Fibroblast of pulmonary artery (primary cell): ENCODE measurements around the gene KLHL36.

Experiments
- DNase-seq: peaks from one replicate; pipeline ENCODE4 v3.0.0-alpha.2; 2010; ENCODE audit warnings: low read depth
- H3K4me3 ChIP-seq: replicated peaks from 2 replicates; pipeline ENCODE4 v1.5.1; 2011; ENCODE audit warnings: low read depth, mild to moderate bottlenecking, control low read depth, low read length, moderate library complexity
- TF ChIP-seq, protein P1 (sequence below): IDR thresholded peaks from 2 replicates; pipeline ENCODE4 v1.5.1; 2011; ENCODE audit warnings: mild to moderate bottlenecking, control low read depth, low read length, inconsistent platforms; ENCODE audit errors: missing control alignments

Gene KLHL36

DNA sequence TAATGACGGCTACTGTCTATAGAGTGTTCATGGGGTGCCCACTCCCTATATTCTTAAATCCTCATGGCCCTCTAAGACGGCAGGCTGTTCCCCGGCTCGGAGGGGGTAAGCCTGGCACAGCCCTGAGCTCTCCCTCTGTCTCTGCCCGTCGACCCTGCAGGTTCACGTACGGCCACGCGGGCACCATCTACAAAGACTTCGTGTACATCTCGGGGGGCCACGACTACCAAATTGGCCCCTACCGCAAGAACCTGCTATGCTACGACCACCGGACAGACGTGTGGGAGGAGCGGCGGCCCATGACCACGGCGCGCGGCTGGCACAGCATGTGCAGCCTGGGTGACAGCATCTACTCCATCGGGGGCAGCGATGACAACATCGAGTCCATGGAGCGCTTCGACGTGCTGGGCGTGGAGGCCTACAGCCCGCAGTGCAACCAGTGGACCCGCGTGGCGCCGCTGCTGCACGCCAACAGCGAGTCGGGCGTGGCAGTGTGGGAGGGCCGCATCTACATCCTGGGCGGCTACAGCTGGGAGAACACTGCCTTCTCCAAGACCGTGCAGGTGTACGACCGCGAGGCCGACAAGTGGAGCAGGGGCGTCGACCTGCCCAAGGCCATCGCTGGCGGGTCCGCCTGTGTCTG is 13.2 kb downstream of the KLHL36 start:
- no peak overlapping the region for H3K4me3 ChIP-seq
- DNase-seq, result no peak
- TF ChIP-seq, protein P1, sequence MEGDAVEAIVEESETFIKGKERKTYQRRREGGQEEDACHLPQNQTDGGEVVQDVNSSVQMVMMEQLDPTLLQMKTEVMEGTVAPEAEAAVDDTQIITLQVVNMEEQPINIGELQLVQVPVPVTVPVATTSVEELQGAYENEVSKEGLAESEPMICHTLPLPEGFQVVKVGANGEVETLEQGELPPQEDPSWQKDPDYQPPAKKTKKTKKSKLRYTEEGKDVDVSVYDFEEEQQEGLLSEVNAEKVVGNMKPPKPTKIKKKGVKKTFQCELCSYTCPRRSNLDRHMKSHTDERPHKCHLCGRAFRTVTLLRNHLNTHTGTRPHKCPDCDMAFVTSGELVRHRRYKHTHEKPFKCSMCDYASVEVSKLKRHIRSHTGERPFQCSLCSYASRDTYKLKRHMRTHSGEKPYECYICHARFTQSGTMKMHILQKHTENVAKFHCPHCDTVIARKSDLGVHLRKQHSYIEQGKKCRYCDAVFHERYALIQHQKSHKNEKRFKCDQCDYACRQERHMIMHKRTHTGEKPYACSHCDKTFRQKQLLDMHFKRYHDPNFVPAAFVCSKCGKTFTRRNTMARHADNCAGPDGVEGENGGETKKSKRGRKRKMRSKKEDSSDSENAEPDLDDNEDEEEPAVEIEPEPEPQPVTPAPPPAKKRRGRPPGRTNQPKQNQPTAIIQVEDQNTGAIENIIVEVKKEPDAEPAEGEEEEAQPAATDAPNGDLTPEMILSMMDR, result no peak

DNA sequence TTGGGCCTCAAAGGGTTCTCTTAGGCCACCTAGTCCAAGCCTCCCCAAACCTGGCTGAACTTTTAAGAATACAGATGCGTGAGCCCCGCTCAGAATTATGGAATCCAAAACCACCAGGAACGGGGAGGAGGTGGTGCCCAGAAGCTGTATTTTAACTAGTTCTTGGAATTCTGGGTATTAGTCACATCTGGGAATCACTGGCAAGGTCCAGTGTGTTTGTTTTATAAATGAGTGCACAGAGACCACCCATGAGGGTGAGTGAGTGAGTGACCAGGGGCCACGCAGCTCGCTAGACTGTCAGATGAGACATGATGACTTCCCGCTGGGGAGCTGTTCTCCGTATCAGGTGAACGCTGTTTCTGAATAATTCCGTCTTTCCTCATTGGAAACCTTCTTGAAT is 14.2 kb downstream of the KLHL36 start:
- H3K4me3 ChIP-seq, result no peak overlapping the region
- TF ChIP-seq, protein P1, result no peak
- DNase-seq, result no peak

- TF ChIP-seq, protein P1, result no peak
- H3K4me3 ChIP-seq, result no peak overlapping the region
- no peak for DNase-seq
These were observed 15.3 kb downstream of the KLHL36 start for GRCh38 chr16:84663433-84664101.

GRCh38 chr16:84665359-84665758 is 17.0 kb downstream of the KLHL36 start:
- no peak overlapping the region for H3K4me3 ChIP-seq
- no peak for DNase-seq
- TF ChIP-seq, protein P1, result no peak

- H3K4me3 ChIP-seq, result no peak overlapping the region
- TF ChIP-seq, protein P1, result no peak
- no peak for DNase-seq
These were observed 17.5 kb downstream of the KLHL36 start for GRCh38 chr16:84665843-84666242.

DNA sequence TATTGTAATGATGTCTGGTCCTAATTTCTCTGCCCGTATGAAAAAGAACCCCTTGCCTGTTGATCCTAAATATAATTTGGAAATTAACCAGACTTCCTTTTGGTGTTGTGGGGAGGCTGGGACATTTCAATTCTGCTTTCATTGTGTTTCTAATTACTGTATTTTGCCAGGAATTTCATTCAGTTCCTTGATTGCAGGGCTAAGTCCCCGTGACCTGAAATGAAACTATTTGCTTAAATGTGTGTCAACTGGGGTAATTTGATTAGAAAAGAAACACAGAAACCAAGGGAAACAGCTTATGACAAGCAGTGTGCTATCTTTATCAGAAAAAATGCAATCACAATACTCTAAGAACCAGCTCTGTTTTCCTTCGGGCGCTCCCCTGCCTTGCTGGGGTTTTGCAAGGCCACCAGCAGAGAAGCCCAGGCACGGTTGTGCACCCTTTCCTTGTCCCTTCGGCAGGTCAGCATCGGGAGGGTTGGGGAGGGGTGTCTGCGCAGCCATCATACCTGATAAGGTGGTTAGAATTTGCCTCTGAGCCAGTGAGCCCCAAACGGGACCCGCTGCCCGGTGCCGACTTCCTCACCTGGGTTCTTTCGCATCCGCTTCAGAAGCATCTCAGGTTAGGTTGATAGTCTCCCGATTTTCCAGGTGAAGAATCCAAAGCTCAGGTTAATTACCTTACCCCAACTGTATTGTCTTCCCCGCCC is 19.4 kb downstream of the KLHL36 start:
- H3K4me3 ChIP-seq, result no peak overlapping the region
- DNase-seq, result no peak
- TF ChIP-seq, protein P1, result no peak
